ENCODE data around the gene MTG2. TPM values are rescaled to one million over a fixed set of nuclear protein-coding genes. Genes with fewer than 3 reads are reported as not detected.
A peak's percentile ranks its signal among the peaks of the same experiment; 100 is the strongest.

Gene MTG2
- total and polyA plus RNA-seq, 9 donors, result 22.2 to 30.0 (median 26.0) TPM

GRCh38 chr20:62219101-62219991, 36.5 kb downstream of the MTG2 start:
- no peaks in the 10 kb centered on the region for H3K36me3 ChIP-seq (ENCODE audit: control insufficient read depth, insufficient read depth, low read length)
- peaks cover 88% of the 10 kb centered on the region for H3K27me3 ChIP-seq (ENCODE audit: control insufficient read depth, insufficient read depth, low read length)
- no peak overlapping the region for H3K27ac ChIP-seq (ENCODE audit: low read length)
- no peaks in the 10 kb centered on the region for H3K9me3 ChIP-seq (replicated peaks; ENCODE audit: control insufficient read depth, low read depth, low read length)
- H3K4me1 ChIP-seq (ENCODE audit: control insufficient read depth, insufficient read depth, low read length), result peaks cover 22% of the 10 kb centered on the region
- DNase-seq, result no peak
- no peak overlapping the region for H3K4me3 ChIP-seq (ENCODE audit: low read length)
- WGBS (ENCODE audit: insufficient coverage), result under 1% methylated on average over 83 of the region's 84 CpGs

- H3K27me3 ChIP-seq (ENCODE audit: control insufficient read depth, insufficient read depth, low read length), result peaks cover 88% of the 10 kb centered on the region
- H3K36me3 ChIP-seq (ENCODE audit: control insufficient read depth, insufficient read depth, low read length), result no peaks in the 10 kb centered on the region
- H3K9me3 ChIP-seq (replicated peaks; ENCODE audit: control insufficient read depth, low read depth, low read length), result no peaks in the 10 kb centered on the region
- H3K4me3 ChIP-seq (ENCODE audit: low read length), result no peak within 1 kb of the TSS
- H3K27ac ChIP-seq (ENCODE audit: low read length), result no peak within 1 kb of the TSS
- peaks cover 22% of the 10 kb centered on the region for H3K4me1 ChIP-seq (ENCODE audit: control insufficient read depth, insufficient read depth, low read length)
- WGBS (ENCODE audit: insufficient coverage), result under 1% methylated on average over 67 of the region's 84 CpGs
- peak; percentile 69 for DNase-seq
These were observed 37.3 kb downstream of the MTG2 start, which contains the start of gene HRH3 for GRCh38 chr20:62219992-62220665. Gene HRH3 (minus strand): TSS chr20:62220278. CDS start chr20:62219970, 308 bp downstream.

- no peak overlapping the region for H3K4me3 ChIP-seq (ENCODE audit: low read length)
- DNase-seq, result no peak
- no peak overlapping the region for H3K27ac ChIP-seq (ENCODE audit: low read length)
- peaks cover 22% of the 10 kb centered on the region for H3K4me1 ChIP-seq (ENCODE audit: control insufficient read depth, insufficient read depth, low read length)
- WGBS (ENCODE audit: insufficient coverage), result 3% methylated on average over 24 of the region's 46 CpGs
- no peaks in the 10 kb centered on the region for H3K36me3 ChIP-seq (ENCODE audit: control insufficient read depth, insufficient read depth, low read length)
- peaks cover 88% of the 10 kb centered on the region for H3K27me3 ChIP-seq (ENCODE audit: control insufficient read depth, insufficient read depth, low read length)
- H3K9me3 ChIP-seq (replicated peaks; ENCODE audit: control insufficient read depth, low read depth, low read length), result no peaks in the 10 kb centered on the region
These were observed 38.1 kb downstream of the MTG2 start for GRCh38 chr20:62220666-62221568.

- H3K4me3 ChIP-seq (ENCODE audit: low read length), result no peak overlapping the region
- peaks cover 22% of the 10 kb centered on the region for H3K4me1 ChIP-seq (ENCODE audit: control insufficient read depth, insufficient read depth, low read length)
- peaks cover 87% of the 10 kb centered on the region for H3K27me3 ChIP-seq (ENCODE audit: control insufficient read depth, insufficient read depth, low read length)
- no peaks in the 10 kb centered on the region for H3K36me3 ChIP-seq (ENCODE audit: control insufficient read depth, insufficient read depth, low read length)
- no peak overlapping the region for H3K27ac ChIP-seq (ENCODE audit: low read length)
- no peaks in the 10 kb centered on the region for H3K9me3 ChIP-seq (replicated peaks; ENCODE audit: control insufficient read depth, low read depth, low read length)
- WGBS (ENCODE audit: insufficient coverage), result 77% methylated on average over 18 of the region's 18 CpGs
- no peak for DNase-seq
These were observed 39.5 kb downstream of the MTG2 start for GRCh38 chr20:62222266-62222850.

GRCh38 chr20:62222972-62223371, 40.1 kb downstream of the MTG2 start:
- 71% methylated on average over 6 of the region's 13 CpGs for WGBS (ENCODE audit: insufficient coverage)
- no peaks in the 10 kb centered on the region for H3K9me3 ChIP-seq (replicated peaks; ENCODE audit: control insufficient read depth, low read depth, low read length)
- H3K4me3 ChIP-seq (ENCODE audit: low read length), result no peak overlapping the region
- H3K27ac ChIP-seq (ENCODE audit: low read length), result no peak overlapping the region
- peaks cover 84% of the 10 kb centered on the region for H3K27me3 ChIP-seq (ENCODE audit: control insufficient read depth, insufficient read depth, low read length)
- H3K36me3 ChIP-seq (ENCODE audit: control insufficient read depth, insufficient read depth, low read length), result no peaks in the 10 kb centered on the region
- H3K4me1 ChIP-seq (ENCODE audit: control insufficient read depth, insufficient read depth, low read length), result peaks cover 22% of the 10 kb centered on the region
- no peak for DNase-seq

GRCh38 chr20:62223571-62223970, 40.7 kb downstream of the MTG2 start:
- DNase-seq, result no peak
- Histone ChIP-seq H3K27me3 (ENCODE audit: control insufficient read depth, insufficient read depth, low read length) (peaks cover 82% of the 10 kb centered on the region), H3K4me1 (ENCODE audit: control insufficient read depth, insufficient read depth, low read length) (peaks cover 18% of the 10 kb centered on the region), H3K27ac (ENCODE audit: low read length) (no peak overlapping the region), H3K36me3 (ENCODE audit: control insufficient read depth, insufficient read depth, low read length) (no peaks in the 10 kb centered on the region), H3K9me3 (replicated peaks; ENCODE audit: control insufficient read depth, low read depth, low read length) (no peaks in the 10 kb centered on the region), H3K4me3 (ENCODE audit: low read length) (no peak overlapping the region)
- WGBS (ENCODE audit: insufficient coverage), result 77% methylated on average over 9 of the region's 9 CpGs

- Histone ChIP-seq H3K9me3 (replicated peaks; ENCODE audit: control insufficient read depth, low read depth, low read length) (no peaks in the 10 kb centered on the region), H3K27me3 (ENCODE audit: control insufficient read depth, insufficient read depth, low read length) (peaks cover 74% of the 10 kb centered on the region), H3K36me3 (ENCODE audit: control insufficient read depth, insufficient read depth, low read length) (no peaks in the 10 kb centered on the region), H3K4me3 (ENCODE audit: low read length) (no peak overlapping the region), H3K27ac (ENCODE audit: low read length) (no peak overlapping the region), H3K4me1 (ENCODE audit: control insufficient read depth, insufficient read depth, low read length) (peaks cover 12% of the 10 kb centered on the region)
- DNase-seq, result no peak
- 47% methylated on average over 12 of the region's 21 CpGs for WGBS (ENCODE audit: insufficient coverage)
These were observed 41.5 kb downstream of the MTG2 start for GRCh38 chr20:62224113-62224855.

- no peaks in the 10 kb centered on the region for H3K36me3 ChIP-seq (ENCODE audit: control insufficient read depth, insufficient read depth, low read length)
- no peaks in the 10 kb centered on the region for H3K9me3 ChIP-seq (replicated peaks; ENCODE audit: control insufficient read depth, low read depth, low read length)
- peaks cover 71% of the 10 kb centered on the region for H3K27me3 ChIP-seq (ENCODE audit: control insufficient read depth, insufficient read depth, low read length)
- peaks cover 9% of the 10 kb centered on the region for H3K4me1 ChIP-seq (ENCODE audit: control insufficient read depth, insufficient read depth, low read length)
- H3K27ac ChIP-seq (ENCODE audit: low read length), result no peak overlapping the region
- WGBS (ENCODE audit: insufficient coverage), result 88% methylated on average over 11 of the region's 13 CpGs
- no peak overlapping the region for H3K4me3 ChIP-seq (ENCODE audit: low read length)
- no peak for DNase-seq
These were observed 42.2 kb downstream of the MTG2 start for GRCh38 chr20:62225026-62225425.
